GM19395 (cell line): ENCODE data around the gene LRPPRC.
"Not testable (repeated sequence)": the region's sequence is repeated elsewhere in the genome, so short reads cannot be mapped to it uniquely, and the experiment has no call there.

ENCODE experiments used
- ATAC-seq: cut with Tn5 transposase; IDR thresholded peaks from one replicate; pipeline ENCODE4 v1.9.1; 2021; ENCODE audit warnings: mild to moderate bottlenecking, moderate library complexity; ENCODE audit not compliant: unreplicated experiment

LRPPRC gene

GRCh38 chr2:43995733-43996533 lies at the start of gene LRPPRC:
TSS of gene LRPPRC (minus strand) at chr2:43995989. CDS start at chr2:43995947, 42 bp downstream.
- peak; percentile 90 for ATAC-seq

DNA sequence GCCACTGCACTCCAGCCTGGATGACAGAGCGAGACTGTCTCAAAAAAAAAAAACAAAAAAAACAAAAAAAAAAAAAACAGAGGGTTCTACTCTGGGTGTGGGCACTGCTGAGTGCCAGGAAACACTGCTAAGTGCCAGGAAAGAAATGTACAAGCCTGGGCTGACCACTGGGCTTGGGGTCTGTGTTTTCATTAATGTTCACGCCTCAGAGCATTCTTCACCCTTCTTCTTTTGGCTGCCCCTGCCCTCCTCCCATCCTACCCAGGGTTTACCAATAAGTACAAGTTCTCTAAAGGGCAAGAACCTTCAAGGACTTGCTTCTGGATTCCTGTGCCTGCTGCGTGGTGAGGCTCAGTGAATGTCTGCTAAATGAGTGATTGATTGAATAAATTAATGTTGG lies 49.3 kb upstream of the LRPPRC start:
- no peak for ATAC-seq

- ATAC-seq: peak; percentile 99
Measured at GRCh38 chr2:44044281-44044720, 48.5 kb upstream of the LRPPRC start.

- ATAC-seq: no peak
Measured at GRCh38 chr2:44040365-44040764, 44.6 kb upstream of the LRPPRC start.

DNA sequence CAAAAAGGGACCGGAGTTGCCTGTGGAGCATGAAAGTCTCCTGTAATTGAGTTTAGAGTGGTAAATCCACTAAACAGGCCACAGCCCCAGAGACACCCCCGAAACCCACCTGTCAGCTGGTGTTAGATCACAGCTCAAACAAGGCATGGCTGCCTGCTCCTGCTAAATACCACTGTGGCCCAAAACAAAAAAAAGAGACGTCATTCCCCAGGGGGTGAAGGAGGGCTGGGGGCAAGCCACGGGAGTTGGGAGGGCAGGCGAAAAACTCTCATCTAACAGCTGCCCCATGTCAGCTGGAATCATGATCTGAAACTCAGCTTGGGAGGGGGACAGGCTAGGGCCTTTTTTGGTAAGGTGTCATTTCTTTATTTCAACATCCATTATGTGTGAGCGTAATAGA lies 42.5 kb upstream of the LRPPRC start:
- no peak for ATAC-seq

DNA sequence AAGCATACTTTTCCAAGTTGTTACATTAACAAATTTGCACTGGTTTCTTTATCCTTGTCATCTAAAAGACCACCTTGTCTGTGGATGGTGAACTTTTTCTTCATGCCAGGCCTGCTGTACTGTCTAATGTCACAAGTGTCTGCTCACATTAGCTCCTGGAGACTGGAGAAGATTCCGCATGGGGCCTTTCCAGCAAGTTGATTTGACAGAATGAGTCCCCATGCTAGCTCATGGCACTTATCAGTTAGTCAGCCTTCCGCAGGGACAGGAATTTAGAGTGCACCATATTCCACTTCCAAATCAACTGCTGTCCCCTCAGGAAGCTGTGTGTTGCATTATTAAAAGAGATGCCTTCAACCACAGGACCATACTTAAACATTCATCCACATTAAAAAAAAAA lies 41.4 kb upstream of the LRPPRC start:
- no peak for ATAC-seq

DNA sequence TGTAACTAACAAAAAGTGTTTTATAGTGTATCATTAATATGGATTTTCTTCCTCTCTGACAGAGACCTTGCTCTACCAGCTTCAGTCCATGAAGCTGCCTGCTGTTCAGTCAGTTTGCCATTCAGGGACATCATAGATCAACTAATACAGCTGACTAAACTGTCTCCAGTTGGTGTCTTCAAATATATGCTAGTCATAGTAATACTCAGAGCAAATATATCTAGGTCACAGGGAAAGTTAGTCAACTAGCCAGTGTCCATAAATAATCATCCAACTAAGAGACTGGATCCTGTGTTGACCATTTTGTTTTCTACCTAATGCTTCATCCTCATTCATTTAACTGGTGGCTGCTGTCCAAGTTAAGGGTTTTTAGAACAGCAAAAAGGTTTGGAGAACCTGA lies 38.2 kb upstream of the LRPPRC start:
- no peak for ATAC-seq

DNA sequence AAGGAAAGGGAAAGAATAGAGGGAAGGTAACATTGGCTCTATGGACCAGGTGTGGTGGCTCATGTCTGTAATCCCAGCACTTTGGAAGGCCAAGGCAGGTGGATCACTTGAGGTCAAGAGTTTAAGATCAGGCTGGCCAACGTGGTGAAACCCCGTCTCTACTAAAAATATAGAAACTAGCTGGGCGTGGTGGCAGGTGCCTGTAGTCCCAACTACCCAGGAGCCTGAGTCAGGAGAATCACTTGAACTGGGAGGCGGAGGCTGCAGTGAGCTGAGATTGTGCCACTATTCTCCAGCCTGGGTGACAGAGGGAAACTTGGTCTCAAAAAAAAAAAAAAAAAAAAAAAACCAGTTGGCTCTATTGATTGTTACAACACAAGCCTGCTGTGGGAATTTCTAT lies 31.3 kb upstream of the LRPPRC start:
- ATAC-seq: not testable (repeated sequence)

DNA sequence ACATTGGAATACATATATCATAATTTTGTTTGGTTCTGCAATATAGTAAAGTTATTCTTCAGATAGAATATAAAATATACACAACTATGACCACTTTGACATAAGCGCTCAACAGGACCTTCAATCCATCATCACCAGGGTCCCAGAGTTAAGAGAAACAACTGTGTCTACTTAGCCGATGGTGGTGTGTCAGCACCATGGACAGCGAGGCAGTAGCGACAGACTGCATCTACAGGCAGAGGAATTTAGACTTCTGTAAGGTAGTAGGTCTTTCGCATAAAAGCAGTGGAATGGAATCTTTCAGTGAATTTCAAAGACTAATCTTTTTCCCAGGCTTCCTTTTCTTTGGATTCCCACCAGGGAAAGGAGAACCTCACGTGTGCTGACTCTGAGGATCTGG lies 20.5 kb upstream of the LRPPRC start:
- no peak for ATAC-seq

DNA sequence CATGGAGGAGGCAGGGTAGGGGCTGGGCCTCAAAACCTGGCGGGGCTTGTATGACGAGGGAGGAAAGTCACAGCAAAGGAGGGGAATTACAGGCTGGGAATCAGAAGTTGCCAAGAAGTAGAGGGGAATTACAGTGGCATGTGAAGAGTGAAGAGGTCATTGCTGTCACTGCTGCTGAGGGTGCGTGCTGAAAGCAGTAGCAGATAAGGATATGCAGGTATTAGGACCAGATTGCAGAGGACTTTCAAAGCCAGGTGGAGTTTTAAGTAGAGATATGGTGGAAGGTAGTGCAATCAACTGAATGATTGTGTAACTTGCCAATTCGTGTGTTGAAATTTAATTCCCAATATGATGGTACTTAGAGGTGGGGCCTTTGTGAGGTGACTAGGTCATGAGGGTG lies 19.4 kb upstream of the LRPPRC start:
- ATAC-seq: no peak

- not testable (repeated sequence) for ATAC-seq
Measured at GRCh38 chr2:44013205-44013604, 17.4 kb upstream of the LRPPRC start.

GRCh38 chr2:44010266-44010665 lies 14.5 kb upstream of the LRPPRC start:
- ATAC-seq: no peak

GRCh38 chr2:44009136-44009735 lies 13.4 kb upstream of the LRPPRC start:
- no peak for ATAC-seq

DNA sequence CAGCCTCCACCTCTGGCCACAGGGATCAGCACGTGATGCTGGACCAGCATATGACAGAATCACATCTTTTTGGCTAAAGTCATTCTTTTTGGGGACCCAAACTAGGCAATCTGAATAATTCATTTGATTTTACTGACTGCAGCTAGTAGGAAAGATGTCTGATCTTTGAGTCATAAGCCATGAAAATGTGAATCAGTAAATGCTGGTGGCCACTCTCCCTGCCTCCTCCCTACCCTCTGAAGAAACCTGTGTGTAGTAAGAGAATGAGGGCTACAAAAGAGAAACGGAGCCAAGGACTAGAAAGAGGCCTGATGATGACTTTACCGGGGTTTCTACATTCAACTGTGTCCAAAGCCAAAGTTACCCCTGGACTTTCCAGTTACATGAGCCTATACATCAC lies 10.1 kb upstream of the LRPPRC start:
- no peak for ATAC-seq

DNA sequence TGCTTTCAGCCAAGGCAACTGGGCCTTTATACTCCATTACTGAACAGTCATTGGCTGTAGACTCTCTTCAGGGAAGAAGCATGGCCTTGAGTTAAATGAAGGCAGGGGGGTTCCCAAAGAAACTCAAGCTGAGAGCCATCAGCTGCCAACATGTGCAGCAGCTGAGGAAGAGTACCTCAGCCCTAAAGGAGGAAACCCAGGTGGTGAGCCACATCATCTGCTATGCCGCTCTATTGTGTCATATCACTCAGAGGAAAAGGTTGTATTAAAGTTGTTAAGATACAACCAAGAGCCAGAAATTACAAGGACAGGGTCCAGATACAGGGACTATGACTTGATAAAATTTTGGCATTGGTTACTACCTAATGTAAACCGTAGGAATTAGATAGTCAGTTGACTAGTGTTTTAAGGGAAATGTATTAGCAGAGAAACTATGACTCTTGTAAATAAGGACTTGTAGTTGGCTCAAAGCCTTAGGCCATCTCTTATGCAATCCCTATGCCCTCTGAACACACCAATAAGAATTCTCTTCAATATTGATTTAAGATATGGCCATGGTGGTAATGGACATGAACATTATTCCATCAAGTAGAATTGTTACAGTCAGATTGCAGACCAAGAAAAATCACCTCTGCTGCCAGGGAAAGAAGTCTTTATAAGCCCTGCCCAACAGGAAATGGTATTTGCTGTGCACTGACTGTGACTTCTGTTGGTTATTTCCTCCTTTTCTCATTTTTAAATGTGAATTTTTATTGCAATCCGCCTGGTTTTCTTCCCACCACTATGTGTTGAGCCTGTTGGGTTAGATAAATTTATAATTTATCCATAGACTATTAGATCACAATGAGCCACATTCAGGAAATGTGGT lies 9.2 kb upstream of the LRPPRC start:
- ATAC-seq: no peak

DNA sequence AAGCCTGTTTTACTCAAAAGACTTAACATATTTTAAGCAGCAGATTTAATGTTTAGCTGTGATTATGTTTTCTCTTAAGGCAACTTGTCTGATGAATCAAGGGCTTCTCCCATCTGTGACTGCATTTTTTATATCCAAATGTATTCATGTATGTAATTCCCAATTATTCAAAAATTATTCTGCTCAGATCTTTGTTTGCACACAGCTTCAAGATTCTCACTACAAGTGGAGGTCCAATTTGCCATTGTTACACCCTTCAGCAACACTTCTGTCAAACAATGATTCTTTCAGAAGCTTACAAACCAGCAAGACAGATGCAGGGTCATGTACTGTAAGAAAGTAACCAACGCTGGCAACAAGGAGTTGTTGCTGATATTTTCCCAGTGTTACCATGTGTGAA lies 5.9 kb upstream of the LRPPRC start:
- ATAC-seq: no peak

- ATAC-seq: no peak
Measured at GRCh38 chr2:43998263-43998662, 2.5 kb upstream of the LRPPRC start.

- no peak for ATAC-seq
Measured at GRCh38 chr2:43993437-43993836, 2.4 kb downstream of the LRPPRC start.

GRCh38 chr2:43989545-43989944 lies 6.2 kb downstream of the LRPPRC start:
- no peak for ATAC-seq

- no peak for ATAC-seq
Measured at GRCh38 chr2:43986600-43986999, 9.2 kb downstream of the LRPPRC start.

DNA sequence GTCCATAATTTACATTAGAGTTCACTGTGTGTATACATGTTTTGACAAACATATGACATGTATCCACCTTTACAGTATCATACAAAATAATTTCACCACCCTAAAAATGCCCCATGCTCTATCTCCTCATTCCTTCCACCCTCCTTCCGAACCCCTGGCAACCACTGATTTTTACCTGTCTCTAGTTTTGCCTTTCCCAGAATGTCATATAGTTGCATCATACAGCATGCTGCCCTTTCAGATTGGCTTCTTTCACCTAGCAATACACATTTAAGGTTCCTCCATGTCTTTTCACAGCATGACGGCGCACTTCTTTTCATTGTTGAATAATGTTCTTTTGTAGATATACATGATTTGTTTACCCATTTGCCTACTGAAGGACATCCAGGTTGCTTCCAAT lies 10.4 kb downstream of the LRPPRC start:
- no peak for ATAC-seq

DNA sequence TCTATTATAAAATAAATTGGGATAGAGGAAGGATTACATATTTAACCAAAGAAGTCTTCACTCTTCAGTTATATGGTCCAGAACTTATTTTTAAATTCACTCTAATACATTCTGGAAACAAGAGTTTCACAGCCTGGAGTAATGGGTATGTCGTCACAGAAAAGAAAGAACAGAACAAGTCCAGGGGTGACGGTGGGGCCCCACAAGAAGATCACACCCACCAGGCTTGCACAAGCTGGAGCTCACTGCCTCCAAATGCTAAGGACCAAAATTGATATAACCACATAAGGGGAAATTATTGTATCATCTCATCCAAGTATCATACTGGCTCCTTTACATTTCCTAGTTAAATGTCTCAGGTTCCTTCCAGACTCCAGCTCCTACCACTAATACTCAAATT lies 11.3 kb downstream of the LRPPRC start:
- ATAC-seq: no peak
